Glomerular visceral epithelial cell (primary cell): ENCODE results near the gene OSGIN1.

Experiments
- DNase-seq: peaks from one replicate; pipeline ENCODE4 v3.0.0-alpha.2; 2016; ENCODE audit errors: extremely low spot score

Gene OSGIN1

GRCh38 chr16:83952940-83953795 lies at the start of gene OSGIN1:
TSS of gene OSGIN1 (plus strand) at chr16:83953240. CDS start at chr16:83957672, 4,432 bp downstream.
- DNase-seq = peak; percentile 88

GRCh38 chr16:83903751-83904150 lies 49.3 kb upstream of the OSGIN1 start:
- no peak for DNase-seq

- DNase-seq = no peak
These were observed 46.4 kb upstream of the OSGIN1 start for GRCh38 chr16:83906683-83907082.

GRCh38 chr16:83907111-83907510 lies 45.9 kb upstream of the OSGIN1 start:
- no peak for DNase-seq

GRCh38 chr16:83907631-83908250 lies 45.3 kb upstream of the OSGIN1 start:
- DNase-seq = no peak

GRCh38 chr16:83908798-83909197 lies 44.2 kb upstream of the OSGIN1 start:
- DNase-seq = no peak

- no peak for DNase-seq
These were observed 41.8 kb upstream of the OSGIN1 start for GRCh38 chr16:83911290-83911689.

GRCh38 chr16:83912519-83913244 lies 40.4 kb upstream of the OSGIN1 start:
- DNase-seq = no peak

GRCh38 chr16:83913245-83913633 lies 39.8 kb upstream of the OSGIN1 start:
- no peak for DNase-seq

- no peak for DNase-seq
These were observed 38.8 kb upstream of the OSGIN1 start for GRCh38 chr16:83914091-83914710.

- no peak for DNase-seq
These were observed 38.0 kb upstream of the OSGIN1 start for GRCh38 chr16:83915081-83915480.

- DNase-seq = no peak
These were observed 37.5 kb upstream of the OSGIN1 start for GRCh38 chr16:83915491-83915890.

- no peak for DNase-seq
These were observed 35.6 kb upstream of the OSGIN1 start for GRCh38 chr16:83917152-83918120.

- no peak for DNase-seq
These were observed 32.0 kb upstream of the OSGIN1 start for GRCh38 chr16:83920894-83921491.

- no peak for DNase-seq
These were observed 29.3 kb upstream of the OSGIN1 start for GRCh38 chr16:83923581-83924365.

GRCh38 chr16:83924686-83925085 lies 28.4 kb upstream of the OSGIN1 start:
- no peak for DNase-seq

- DNase-seq = no peak
These were observed 27.7 kb upstream of the OSGIN1 start for GRCh38 chr16:83925095-83925905.

GRCh38 chr16:83925957-83926725 lies 26.9 kb upstream of the OSGIN1 start:
- no peak for DNase-seq
